ENCODE data around the gene TNS1. TPM values are rescaled to one million over a fixed set of nuclear protein-coding genes. Genes with fewer than 3 reads are reported as not detected.
"Not testable (repeated sequence)": the region's sequence is repeated elsewhere in the genome, so short reads cannot be mapped to it uniquely, and the experiment has no call there.

Gene TNS1
- total and polyA plus RNA-seq, 4 donors, result 46.9 to 64.5 (median 58.1) TPM

GRCh38 chr2:218024336-218024735 lies 21.5 kb upstream of the TNS1 start:
- Histone ChIP-seq H3K9me3 (ENCODE audit: control insufficient read depth, insufficient read depth, low read length) (no peaks in the 10 kb centered on the region), H3K4me1 (ENCODE audit: control insufficient read depth, insufficient read depth, low read length) (peaks cover 78% of the 10 kb centered on the region), H3K27me3 (ENCODE audit: control insufficient read depth, insufficient read depth, low read length) (no peaks in the 10 kb centered on the region), H3K36me3 (ENCODE audit: control insufficient read depth, insufficient read depth, low read length) (no peaks in the 10 kb centered on the region), H3K4me3 (ENCODE audit: low read depth, low read length) (no peak overlapping the region), H3K27ac (ENCODE audit: low read depth, low read length) (no peak overlapping the region)
- 11% methylated on average over 1 of the region's 2 CpGs for WGBS (ENCODE audit: insufficient coverage)
- no peak for DNase-seq (ENCODE audit: low read depth in 4 of 6, low spot score in 6 of 6)

- no peaks in the 10 kb centered on the region for H3K27me3 ChIP-seq (ENCODE audit: control insufficient read depth, insufficient read depth, low read length)
- 74% methylated on average over 3 of the region's 3 CpGs for WGBS (ENCODE audit: insufficient coverage)
- H3K9me3 ChIP-seq (ENCODE audit: control insufficient read depth, insufficient read depth, low read length), result no peaks in the 10 kb centered on the region
- no peak for DNase-seq (ENCODE audit: low read depth in 4 of 6, low spot score in 6 of 6)
- no peaks in the 10 kb centered on the region for H3K36me3 ChIP-seq (ENCODE audit: control insufficient read depth, insufficient read depth, low read length)
- no peak overlapping the region for H3K27ac ChIP-seq (ENCODE audit: low read depth, low read length)
- H3K4me1 ChIP-seq (ENCODE audit: control insufficient read depth, insufficient read depth, low read length), result peaks cover 77% of the 10 kb centered on the region
- no peak overlapping the region for H3K4me3 ChIP-seq (ENCODE audit: low read depth, low read length)
Observed at GRCh38 chr2:218023636-218024035, 20.8 kb upstream of the TNS1 start.

- H3K36me3 ChIP-seq (ENCODE audit: control insufficient read depth, insufficient read depth, low read length), result no peaks in the 10 kb centered on the region
- peaks cover 77% of the 10 kb centered on the region for H3K4me1 ChIP-seq (ENCODE audit: control insufficient read depth, insufficient read depth, low read length)
- H3K9me3 ChIP-seq (ENCODE audit: control insufficient read depth, insufficient read depth, low read length), result no peaks in the 10 kb centered on the region
- WGBS (ENCODE audit: insufficient coverage), result 86% methylated on average over 4 of the region's 7 CpGs
- no peak for DNase-seq (ENCODE audit: low read depth in 4 of 6, low spot score in 6 of 6)
- no peak overlapping the region for H3K4me3 ChIP-seq (ENCODE audit: low read depth, low read length)
- H3K27me3 ChIP-seq (ENCODE audit: control insufficient read depth, insufficient read depth, low read length), result no peaks in the 10 kb centered on the region
- H3K27ac ChIP-seq (ENCODE audit: low read depth, low read length), result no peak overlapping the region
Observed at GRCh38 chr2:218022851-218023530, 20.2 kb upstream of the TNS1 start.

GRCh38 chr2:218022131-218022850 lies 19.5 kb upstream of the TNS1 start:
- Histone ChIP-seq H3K27ac (ENCODE audit: low read depth, low read length) (no peak overlapping the region), H3K36me3 (ENCODE audit: control insufficient read depth, insufficient read depth, low read length) (no peaks in the 10 kb centered on the region), H3K4me3 (ENCODE audit: low read depth, low read length) (no peak overlapping the region), H3K27me3 (ENCODE audit: control insufficient read depth, insufficient read depth, low read length) (no peaks in the 10 kb centered on the region), H3K4me1 (ENCODE audit: control insufficient read depth, insufficient read depth, low read length) (peaks cover 81% of the 10 kb centered on the region), H3K9me3 (ENCODE audit: control insufficient read depth, insufficient read depth, low read length) (no peaks in the 10 kb centered on the region)
- no peak for DNase-seq (ENCODE audit: low read depth in 4 of 6, low spot score in 6 of 6)
- WGBS (ENCODE audit: insufficient coverage), result 75% methylated on average over 3 of the region's 10 CpGs

GRCh38 chr2:218021536-218022071 lies 18.8 kb upstream of the TNS1 start:
- WGBS (ENCODE audit: insufficient coverage), result 69% methylated on average over 11 of the region's 12 CpGs
- H3K27ac ChIP-seq (ENCODE audit: low read depth, low read length), result no peak overlapping the region
- H3K4me3 ChIP-seq (ENCODE audit: low read depth, low read length), result no peak overlapping the region
- H3K36me3 ChIP-seq (ENCODE audit: control insufficient read depth, insufficient read depth, low read length), result no peaks in the 10 kb centered on the region
- H3K4me1 ChIP-seq (ENCODE audit: control insufficient read depth, insufficient read depth, low read length), result peaks cover 82% of the 10 kb centered on the region
- H3K27me3 ChIP-seq (ENCODE audit: control insufficient read depth, insufficient read depth, low read length), result no peaks in the 10 kb centered on the region
- no peak for DNase-seq (ENCODE audit: low read depth in 4 of 6, low spot score in 6 of 6)
- no peaks in the 10 kb centered on the region for H3K9me3 ChIP-seq (ENCODE audit: control insufficient read depth, insufficient read depth, low read length)

GRCh38 chr2:218020966-218021535 lies 18.3 kb upstream of the TNS1 start:
- Histone ChIP-seq H3K27ac (ENCODE audit: low read depth, low read length) (no peak overlapping the region), H3K4me3 (ENCODE audit: low read depth, low read length) (no peak overlapping the region), H3K4me1 (ENCODE audit: control insufficient read depth, insufficient read depth, low read length) (peaks cover 84% of the 10 kb centered on the region), H3K9me3 (ENCODE audit: control insufficient read depth, insufficient read depth, low read length) (no peaks in the 10 kb centered on the region), H3K36me3 (ENCODE audit: control insufficient read depth, insufficient read depth, low read length) (no peaks in the 10 kb centered on the region), H3K27me3 (ENCODE audit: control insufficient read depth, insufficient read depth, low read length) (no peaks in the 10 kb centered on the region)
- WGBS (ENCODE audit: insufficient coverage), result 73% methylated on average over 5 of the region's 6 CpGs
- no peak for DNase-seq (ENCODE audit: low read depth in 4 of 6, low spot score in 6 of 6)

GRCh38 chr2:218020281-218020680 lies 17.5 kb upstream of the TNS1 start:
- Histone ChIP-seq H3K27me3 (ENCODE audit: control insufficient read depth, insufficient read depth, low read length) (no peaks in the 10 kb centered on the region), H3K4me3 (ENCODE audit: low read depth, low read length) (no peak overlapping the region), H3K27ac (ENCODE audit: low read depth, low read length) (no peak overlapping the region), H3K9me3 (ENCODE audit: control insufficient read depth, insufficient read depth, low read length) (no peaks in the 10 kb centered on the region), H3K4me1 (ENCODE audit: control insufficient read depth, insufficient read depth, low read length) (peaks cover 91% of the 10 kb centered on the region), H3K36me3 (ENCODE audit: control insufficient read depth, insufficient read depth, low read length) (no peaks in the 10 kb centered on the region)
- no peak for DNase-seq (ENCODE audit: low read depth in 4 of 6, low spot score in 6 of 6)
- WGBS (ENCODE audit: insufficient coverage), result 78% methylated on average over 5 of the region's 5 CpGs

GRCh38 chr2:218019411-218020060 lies 16.7 kb upstream of the TNS1 start:
- WGBS (ENCODE audit: insufficient coverage), result 70% methylated on average over 1 of the region's 7 CpGs
- Histone ChIP-seq H3K36me3 (ENCODE audit: control insufficient read depth, insufficient read depth, low read length) (no peaks in the 10 kb centered on the region), H3K27me3 (ENCODE audit: control insufficient read depth, insufficient read depth, low read length) (no peaks in the 10 kb centered on the region), H3K9me3 (ENCODE audit: control insufficient read depth, insufficient read depth, low read length) (no peaks in the 10 kb centered on the region), H3K4me1 (ENCODE audit: control insufficient read depth, insufficient read depth, low read length) (peaks cover 94% of the 10 kb centered on the region), H3K4me3 (ENCODE audit: low read depth, low read length) (no peak overlapping the region), H3K27ac (ENCODE audit: low read depth, low read length) (no peak overlapping the region)
- no peak for DNase-seq (ENCODE audit: low read depth in 4 of 6, low spot score in 6 of 6)

- not testable (repeated sequence) for H3K9me3 ChIP-seq (ENCODE audit: control insufficient read depth, insufficient read depth, low read length); H3K36me3 ChIP-seq (ENCODE audit: control insufficient read depth, insufficient read depth, low read length); H3K4me3 ChIP-seq (ENCODE audit: low read depth, low read length); DNase-seq (ENCODE audit: low read depth in 4 of 6, low spot score in 6 of 6); H3K27me3 ChIP-seq (ENCODE audit: control insufficient read depth, insufficient read depth, low read length); H3K27ac ChIP-seq (ENCODE audit: low read depth, low read length)
- H3K4me1 ChIP-seq (ENCODE audit: control insufficient read depth, insufficient read depth, low read length), result peaks cover 95% of the 10 kb centered on the region
- no CpG with 5 or more reads among the region's 4 CpGs for WGBS (ENCODE audit: insufficient coverage)
Observed at GRCh38 chr2:218018842-218019125, 16.0 kb upstream of the TNS1 start.

Measured in spinal cord (tissue), 10 donors.